Measurements from ENCODE around the gene MAPK4.
"Not testable (repeated sequence)": the region's sequence is repeated elsewhere in the genome, so short reads cannot be mapped to it uniquely, and the experiment has no call there.

Gene MAPK4

DNA sequence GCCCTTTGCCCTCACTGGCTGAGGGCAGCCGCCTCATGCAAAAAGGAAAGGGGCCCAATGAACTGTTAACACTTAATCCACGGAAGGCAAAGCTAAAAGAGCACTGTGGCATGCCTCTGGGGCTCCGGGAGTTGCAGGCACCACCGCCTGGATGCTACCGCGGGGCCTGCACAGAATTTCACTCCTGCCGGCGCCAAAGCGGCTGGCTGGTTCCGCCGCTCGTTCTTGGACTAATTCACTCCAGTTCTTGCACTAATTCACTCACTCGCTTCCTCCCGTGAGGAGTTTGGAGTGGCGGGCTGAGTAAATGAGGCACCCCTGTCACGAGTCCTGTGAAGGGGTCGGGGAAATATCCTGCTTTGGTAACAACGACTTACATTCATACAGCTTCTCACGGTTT is 14.0 kb upstream of the MAPK4 start:
- no peaks in the 10 kb centered on the region for H3K79me2 ChIP-seq (ENCODE audit: insufficient read depth, low read length)
- TF ChIP-seq, protein P1, sequence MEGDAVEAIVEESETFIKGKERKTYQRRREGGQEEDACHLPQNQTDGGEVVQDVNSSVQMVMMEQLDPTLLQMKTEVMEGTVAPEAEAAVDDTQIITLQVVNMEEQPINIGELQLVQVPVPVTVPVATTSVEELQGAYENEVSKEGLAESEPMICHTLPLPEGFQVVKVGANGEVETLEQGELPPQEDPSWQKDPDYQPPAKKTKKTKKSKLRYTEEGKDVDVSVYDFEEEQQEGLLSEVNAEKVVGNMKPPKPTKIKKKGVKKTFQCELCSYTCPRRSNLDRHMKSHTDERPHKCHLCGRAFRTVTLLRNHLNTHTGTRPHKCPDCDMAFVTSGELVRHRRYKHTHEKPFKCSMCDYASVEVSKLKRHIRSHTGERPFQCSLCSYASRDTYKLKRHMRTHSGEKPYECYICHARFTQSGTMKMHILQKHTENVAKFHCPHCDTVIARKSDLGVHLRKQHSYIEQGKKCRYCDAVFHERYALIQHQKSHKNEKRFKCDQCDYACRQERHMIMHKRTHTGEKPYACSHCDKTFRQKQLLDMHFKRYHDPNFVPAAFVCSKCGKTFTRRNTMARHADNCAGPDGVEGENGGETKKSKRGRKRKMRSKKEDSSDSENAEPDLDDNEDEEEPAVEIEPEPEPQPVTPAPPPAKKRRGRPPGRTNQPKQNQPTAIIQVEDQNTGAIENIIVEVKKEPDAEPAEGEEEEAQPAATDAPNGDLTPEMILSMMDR (IDR thresholded peaks at IDR 0.05; ENCODE audit: insufficient read depth, low read length, poor library complexity, severe bottlenecking) = no peak
- TF ChIP-seq EZH2phosphoT487 (conservative IDR thresholded peaks at IDR 0.05; ENCODE audit: low read length) = no peak
- no peak overlapping the region for H2AFZ ChIP-seq (ENCODE audit: low read depth, low read length, severe bottlenecking)
- H3K4me2 ChIP-seq (ENCODE audit: low read depth, low read length, poor library complexity, severe bottlenecking) = no peak overlapping the region
- H3K27me3 ChIP-seq (ENCODE audit: low read length) = no peaks in the 10 kb centered on the region
- H4K20me1 ChIP-seq (ENCODE audit: low read depth, low read length) = no peaks in the 10 kb centered on the region
- H3K4me3 ChIP-seq (ENCODE audit: insufficient read depth, low read length, poor library complexity, severe bottlenecking) = no peak overlapping the region
- H3K9ac ChIP-seq (ENCODE audit: low read length) = no peak overlapping the region
- H3K36me3 ChIP-seq (ENCODE audit: low read length) = no peaks in the 10 kb centered on the region
- H3K9me3 ChIP-seq (ENCODE audit: insufficient read depth, low read length) = no peaks in the 10 kb centered on the region
- no peaks in the 10 kb centered on the region for H3F3A ChIP-seq (ENCODE audit: insufficient read depth)
- no peak overlapping the region for H3K27ac ChIP-seq (ENCODE audit: low read depth, low read length)
- no peaks in the 10 kb centered on the region for H3K9me2 ChIP-seq (replicated peaks; ENCODE audit: insufficient read depth, low read length)

DNA sequence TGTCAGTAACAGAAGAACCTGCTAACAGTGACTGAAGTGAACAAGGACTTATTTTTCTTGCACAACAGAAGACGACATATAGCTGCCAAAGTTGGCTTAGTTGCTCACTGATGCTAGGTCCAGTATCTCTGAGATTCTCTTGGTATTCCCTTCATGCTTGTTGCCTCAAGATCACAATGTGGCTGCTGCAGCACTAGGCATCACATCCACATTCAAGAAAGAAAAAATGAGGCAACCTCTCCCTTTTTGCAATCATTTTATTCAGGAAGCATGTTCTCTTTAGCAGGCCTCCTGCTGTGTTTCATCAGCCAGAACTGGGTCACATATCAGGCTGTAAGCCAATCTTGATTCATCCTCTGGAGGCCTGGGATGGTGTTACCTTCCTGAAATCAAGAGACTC is 11.7 kb upstream of the MAPK4 start:
- TF ChIP-seq EZH2phosphoT487 (conservative IDR thresholded peaks at IDR 0.05; ENCODE audit: low read length) = no peak
- TF ChIP-seq, protein P1 (IDR thresholded peaks at IDR 0.05; ENCODE audit: insufficient read depth, low read length, poor library complexity, severe bottlenecking) = no peak
- Histone ChIP-seq H4K20me1 (ENCODE audit: low read depth, low read length) (no peaks in the 10 kb centered on the region), H3K27me3 (ENCODE audit: low read length) (no peaks in the 10 kb centered on the region), H3K79me2 (ENCODE audit: insufficient read depth, low read length) (no peaks in the 10 kb centered on the region), H3K9me2 (replicated peaks; ENCODE audit: insufficient read depth, low read length) (no peaks in the 10 kb centered on the region), H3K36me3 (ENCODE audit: low read length) (no peaks in the 10 kb centered on the region), H3K27ac (ENCODE audit: low read depth, low read length) (no peak overlapping the region), H2AFZ (ENCODE audit: low read depth, low read length, severe bottlenecking) (no peak overlapping the region), H3K9me3 (ENCODE audit: insufficient read depth, low read length) (no peaks in the 10 kb centered on the region), H3F3A (ENCODE audit: insufficient read depth) (no peaks in the 10 kb centered on the region), H3K4me2 (ENCODE audit: low read depth, low read length, poor library complexity, severe bottlenecking) (no peak overlapping the region), H3K4me3 (ENCODE audit: insufficient read depth, low read length, poor library complexity, severe bottlenecking) (no peak overlapping the region), H3K9ac (ENCODE audit: low read length) (no peak overlapping the region)

DNA sequence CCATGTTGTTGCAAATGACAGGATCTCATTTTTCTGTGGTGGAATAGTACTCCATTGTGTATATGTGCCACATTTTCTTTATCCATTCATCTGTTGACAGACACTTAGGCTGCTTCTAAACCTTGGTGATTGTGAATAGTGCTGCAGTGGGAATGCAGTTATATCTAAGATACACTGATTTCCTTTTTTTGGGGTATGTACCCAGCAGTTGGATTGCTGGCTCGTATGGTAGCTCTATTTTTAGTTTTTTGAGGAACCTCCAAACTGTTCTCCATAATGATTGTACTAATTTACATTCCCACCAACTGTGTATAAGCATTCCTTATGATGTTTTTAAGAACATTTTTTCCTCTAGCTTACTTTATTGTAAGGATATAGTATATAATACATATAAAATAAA is 8.2 kb upstream of the MAPK4 start:
- H3K27ac ChIP-seq (ENCODE audit: low read depth, low read length); H3K4me2 ChIP-seq (ENCODE audit: low read depth, low read length, poor library complexity, severe bottlenecking); H2AFZ ChIP-seq (ENCODE audit: low read depth, low read length, severe bottlenecking); H3K9ac ChIP-seq (ENCODE audit: low read length); H3K9me2 ChIP-seq (replicated peaks; ENCODE audit: insufficient read depth, low read length); H3K9me3 ChIP-seq (ENCODE audit: insufficient read depth, low read length); H3K4me3 ChIP-seq (ENCODE audit: insufficient read depth, low read length, poor library complexity, severe bottlenecking); H3F3A ChIP-seq (ENCODE audit: insufficient read depth); H3K27me3 ChIP-seq (ENCODE audit: low read length); H3K79me2 ChIP-seq (ENCODE audit: insufficient read depth, low read length); H4K20me1 ChIP-seq (ENCODE audit: low read depth, low read length); H3K36me3 ChIP-seq (ENCODE audit: low read length): not testable (repeated sequence)

DNA sequence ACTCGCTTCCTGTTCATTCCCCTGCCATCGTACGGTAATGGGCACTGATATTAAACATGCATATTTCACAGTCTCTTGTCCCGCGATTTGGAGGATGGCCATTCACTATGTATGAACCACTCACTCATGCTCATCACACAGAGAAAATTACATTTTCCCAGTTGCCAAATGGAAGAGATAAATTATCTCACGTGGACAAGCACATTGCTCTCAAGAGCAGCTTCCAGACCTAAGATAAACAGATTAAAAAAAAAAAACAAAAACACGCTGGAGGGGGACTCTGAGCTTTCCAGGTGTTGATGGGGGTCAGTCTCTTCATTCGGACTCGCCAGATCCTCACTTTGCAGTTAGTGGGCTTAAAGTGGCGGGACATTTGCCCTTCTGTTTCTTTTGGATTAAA is 1.7 kb upstream of the MAPK4 start:
- H3K27me3 ChIP-seq (ENCODE audit: low read length) = 0 out of 2 replicates have a peak, but pooled peaks cover 2% of the 10 kb centered on the region
- no peaks in the 10 kb centered on the region for H3K9me2 ChIP-seq (replicated peaks; ENCODE audit: insufficient read depth, low read length)
- H3F3A ChIP-seq (ENCODE audit: insufficient read depth) = no peaks in the 10 kb centered on the region

More for the DNA sequence above, 1.7 kb upstream of the MAPK4 start:
- H3K79me2 ChIP-seq (ENCODE audit: insufficient read depth, low read length) = no peaks in the 10 kb centered on the region
- no peaks in the 10 kb centered on the region for H4K20me1 ChIP-seq (ENCODE audit: low read depth, low read length)
- TF ChIP-seq, protein P1 (IDR thresholded peaks at IDR 0.05; ENCODE audit: insufficient read depth, low read length, poor library complexity, severe bottlenecking) = no peak
- no peak for TF ChIP-seq EZH2phosphoT487 (conservative IDR thresholded peaks at IDR 0.05; ENCODE audit: low read length)
- no peak overlapping the region for H3K27ac ChIP-seq (ENCODE audit: low read depth, low read length)
- H2AFZ ChIP-seq (ENCODE audit: low read depth, low read length, severe bottlenecking) = no peak overlapping the region
- no peaks in the 10 kb centered on the region for H3K36me3 ChIP-seq (ENCODE audit: low read length)
- H3K4me3 ChIP-seq (ENCODE audit: insufficient read depth, low read length, poor library complexity, severe bottlenecking) = no peak overlapping the region
- H3K9ac ChIP-seq (ENCODE audit: low read length) = no peak overlapping the region
- H3K4me2 ChIP-seq (ENCODE audit: low read depth, low read length, poor library complexity, severe bottlenecking) = no peak overlapping the region
- no peaks in the 10 kb centered on the region for H3K9me3 ChIP-seq (ENCODE audit: insufficient read depth, low read length)

Data from SU-DHL-6 (cell line).